Smooth muscle cell of bladder (primary cell): Measurements from ENCODE around the gene WDR59. TPM values are rescaled to one million over a fixed set of nuclear protein-coding genes. Genes with fewer than 3 reads are reported as not detected.

Experiments used
- total RNA-seq: library from RNA; depleted of rRNA; stranded (reverse); fragments of >200 nt; gene quantifications from 2 replicates; pipeline ENCODE4 v1.2.3, GENCODE V29; 2014

The WDR59 gene, protein sequence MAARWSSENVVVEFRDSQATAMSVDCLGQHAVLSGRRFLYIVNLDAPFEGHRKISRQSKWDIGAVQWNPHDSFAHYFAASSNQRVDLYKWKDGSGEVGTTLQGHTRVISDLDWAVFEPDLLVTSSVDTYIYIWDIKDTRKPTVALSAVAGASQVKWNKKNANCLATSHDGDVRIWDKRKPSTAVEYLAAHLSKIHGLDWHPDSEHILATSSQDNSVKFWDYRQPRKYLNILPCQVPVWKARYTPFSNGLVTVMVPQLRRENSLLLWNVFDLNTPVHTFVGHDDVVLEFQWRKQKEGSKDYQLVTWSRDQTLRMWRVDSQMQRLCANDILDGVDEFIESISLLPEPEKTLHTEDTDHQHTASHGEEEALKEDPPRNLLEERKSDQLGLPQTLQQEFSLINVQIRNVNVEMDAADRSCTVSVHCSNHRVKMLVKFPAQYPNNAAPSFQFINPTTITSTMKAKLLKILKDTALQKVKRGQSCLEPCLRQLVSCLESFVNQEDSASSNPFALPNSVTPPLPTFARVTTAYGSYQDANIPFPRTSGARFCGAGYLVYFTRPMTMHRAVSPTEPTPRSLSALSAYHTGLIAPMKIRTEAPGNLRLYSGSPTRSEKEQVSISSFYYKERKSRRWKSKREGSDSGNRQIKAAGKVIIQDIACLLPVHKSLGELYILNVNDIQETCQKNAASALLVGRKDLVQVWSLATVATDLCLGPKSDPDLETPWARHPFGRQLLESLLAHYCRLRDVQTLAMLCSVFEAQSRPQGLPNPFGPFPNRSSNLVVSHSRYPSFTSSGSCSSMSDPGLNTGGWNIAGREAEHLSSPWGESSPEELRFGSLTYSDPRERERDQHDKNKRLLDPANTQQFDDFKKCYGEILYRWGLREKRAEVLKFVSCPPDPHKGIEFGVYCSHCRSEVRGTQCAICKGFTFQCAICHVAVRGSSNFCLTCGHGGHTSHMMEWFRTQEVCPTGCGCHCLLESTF
- 9.5 and 12.6 TPM in 2 replicates for total RNA-seq

DNA sequence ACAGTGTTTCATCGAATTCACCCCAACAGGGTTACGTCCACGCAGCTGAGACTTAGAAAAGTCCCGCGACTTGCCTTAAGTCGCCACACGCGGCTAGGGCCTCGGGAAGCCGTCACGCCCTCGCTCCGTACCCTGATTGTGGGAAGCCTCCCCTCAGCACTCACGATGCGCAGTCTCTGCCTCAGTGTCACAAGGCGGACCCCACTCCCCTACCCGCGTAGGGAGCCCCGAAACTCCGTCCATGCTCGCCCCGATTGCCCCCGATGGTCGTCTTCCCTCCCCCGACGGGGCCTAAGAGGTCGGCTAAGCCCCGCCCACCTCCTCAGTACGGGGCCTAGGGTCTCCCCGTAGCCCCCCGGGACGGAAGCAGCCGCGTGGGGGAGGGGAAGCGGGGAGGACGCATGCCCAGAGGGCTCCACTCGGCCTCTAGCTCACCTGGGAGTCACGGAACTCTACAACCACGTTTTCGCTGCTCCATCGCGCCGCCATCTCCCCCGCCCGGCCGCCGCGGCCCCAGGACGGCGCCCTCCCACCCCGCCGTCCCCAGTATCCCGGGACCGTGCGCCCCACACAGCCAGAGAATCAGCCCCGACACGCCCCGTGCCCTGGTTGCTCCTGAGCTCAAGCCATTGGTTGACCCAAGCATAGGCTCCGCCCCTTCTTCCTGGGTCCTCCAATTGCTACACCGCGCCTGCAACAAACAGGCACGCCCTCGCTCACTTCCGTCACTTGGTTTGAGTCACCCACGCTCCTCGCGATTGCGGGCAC is at the start of gene WDR59:
Gene WDR59, minus strand, starts transcription at position 595 of the 768 bp plus-strand sequence. Its CDS starts 106 bp downstream, at position 489.

DNA sequence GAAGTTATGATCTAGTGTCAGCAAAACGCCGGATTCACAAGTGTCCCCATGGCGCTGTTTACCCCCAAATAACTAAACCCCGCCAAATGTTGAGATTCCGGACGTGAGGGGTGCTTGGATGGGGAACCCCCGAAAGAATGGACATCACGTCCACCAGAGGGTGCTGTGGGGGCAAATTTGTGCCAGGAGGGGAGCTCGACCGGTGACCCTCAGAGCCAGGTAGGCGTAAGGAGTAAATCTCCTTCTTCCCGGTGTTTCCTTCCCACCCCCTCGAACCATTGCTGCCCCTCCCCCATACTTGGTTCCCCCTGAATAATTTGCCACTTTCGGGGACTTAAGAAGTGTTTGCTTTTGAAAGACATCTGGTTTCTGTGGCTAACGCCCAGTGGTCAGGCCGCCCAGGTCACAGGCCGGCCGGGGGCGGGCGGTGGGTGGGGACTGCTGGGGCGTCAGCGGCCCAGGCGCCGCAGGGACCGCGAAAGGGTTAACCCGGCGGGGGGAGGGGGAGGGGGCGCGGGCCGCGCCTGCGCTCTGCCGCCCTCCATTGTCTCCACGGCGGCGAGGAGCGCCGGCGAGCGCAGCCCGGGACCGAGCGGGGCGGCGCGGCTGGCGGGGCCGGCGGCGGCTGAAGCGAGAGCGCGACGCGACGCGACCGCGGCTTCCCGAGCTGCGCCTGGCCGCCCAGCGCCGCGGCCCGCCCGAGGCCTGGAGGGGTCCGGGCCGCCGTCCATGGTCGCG is 13.7 kb upstream of the WDR59 start, which contains the start of gene ZNRF1:
Gene ZNRF1, plus strand, starts transcription at position 544 of the 738 bp plus-strand sequence. CDS start 648 bp downstream, outside the sequence.

Other genes with a start within 250 kb of the WDR59 start
- not detected in 2 replicates for gene FA2H, start 210.3 kb downstream of the WDR59 start, total RNA-seq
- gene ZNRF1, start 13.9 kb upstream of the WDR59 start, total RNA-seq = 6.8 and 9.6 TPM in 2 replicates
- 0.55 and 0.71 TPM in 2 replicates for gene LDHD, start 131.7 kb upstream of the WDR59 start, total RNA-seq
- 6.5 and 9.9 TPM in 2 replicates for gene ZFP1, start 163.4 kb upstream of the WDR59 start, total RNA-seq
- gene CTRB2, start 222.0 kb upstream of the WDR59 start, total RNA-seq = not detected in 2 replicates
- not detected in 2 replicates for gene CTRB1, start 233.9 kb upstream of the WDR59 start, total RNA-seq